Fibroblast of skin of back (primary cell): ENCODE data around the gene LZTS3.
"Not testable (repeated sequence)": the region's sequence is repeated elsewhere in the genome, so short reads cannot be mapped to it uniquely, and the experiment has no call there.

Source experiments
- DNase-seq: peaks from one replicate; pipeline ENCODE4 v3.0.0-alpha.2; 2013

The LZTS3 gene

DNA sequence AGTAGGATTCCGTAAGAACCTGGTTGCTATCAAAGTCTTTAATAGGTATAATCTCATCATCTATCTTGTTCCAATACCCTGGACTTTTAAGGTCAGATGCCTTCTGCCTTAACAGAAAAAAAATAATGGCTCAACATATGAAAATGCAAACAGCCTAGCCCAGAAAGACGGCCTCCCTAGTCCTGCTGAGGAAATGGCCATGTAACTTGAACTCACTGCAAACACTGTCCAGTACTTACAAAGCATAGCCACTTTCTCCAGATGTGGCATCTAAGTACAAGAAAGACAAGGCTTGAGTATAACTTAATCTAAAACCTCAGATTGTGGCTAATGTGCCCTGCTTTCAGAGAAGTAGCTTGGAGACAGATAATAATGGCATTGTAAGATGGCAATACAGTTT lies 40.2 kb downstream of the LZTS3 start:
- DNase-seq: no peak

DNA sequence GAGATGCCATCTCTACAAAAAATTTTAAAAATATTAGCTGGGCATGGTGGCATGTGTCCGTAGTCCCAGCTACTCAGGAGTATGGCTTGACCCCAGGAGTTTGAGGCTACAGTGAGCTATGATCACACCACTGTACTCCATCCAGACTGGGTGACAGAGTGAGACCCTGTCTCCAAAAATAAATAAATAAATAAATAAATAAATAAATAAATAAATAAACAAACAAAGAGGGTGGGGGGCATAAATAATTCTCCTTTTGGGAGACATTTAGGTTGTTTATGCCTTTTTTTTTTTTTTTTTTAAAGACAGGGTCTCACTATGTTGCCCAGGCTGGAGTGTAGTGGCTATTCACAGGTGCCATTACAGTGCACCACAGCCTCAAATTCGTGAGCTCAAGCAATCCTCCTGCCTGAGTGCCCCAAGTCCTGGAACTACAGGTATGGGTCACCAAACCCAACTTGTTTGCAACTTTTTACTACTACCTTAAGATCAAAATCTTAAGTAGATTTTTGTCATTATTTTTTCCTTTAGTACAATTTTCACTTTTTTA lies 43.2 kb downstream of the LZTS3 start:
- no peak for DNase-seq

DNA sequence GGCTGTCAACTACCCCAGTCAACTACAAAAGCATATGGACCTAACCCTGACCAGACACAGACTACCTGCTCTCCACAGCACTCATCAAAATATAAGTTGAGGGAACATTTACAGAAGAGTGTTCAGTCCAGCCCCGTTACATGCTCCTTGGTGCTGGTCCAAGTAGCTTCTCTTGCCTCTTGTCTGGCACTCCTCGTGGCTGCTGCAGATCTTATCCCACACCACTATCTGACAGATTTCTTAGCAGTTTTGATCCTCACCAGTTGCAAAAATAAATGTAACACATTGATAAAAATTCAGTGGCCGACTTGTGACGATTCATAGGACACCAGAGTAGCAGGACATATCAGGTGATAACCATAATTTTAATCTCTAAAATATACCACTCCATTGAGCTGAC lies 44.3 kb downstream of the LZTS3 start:
- DNase-seq: no peak

DNA sequence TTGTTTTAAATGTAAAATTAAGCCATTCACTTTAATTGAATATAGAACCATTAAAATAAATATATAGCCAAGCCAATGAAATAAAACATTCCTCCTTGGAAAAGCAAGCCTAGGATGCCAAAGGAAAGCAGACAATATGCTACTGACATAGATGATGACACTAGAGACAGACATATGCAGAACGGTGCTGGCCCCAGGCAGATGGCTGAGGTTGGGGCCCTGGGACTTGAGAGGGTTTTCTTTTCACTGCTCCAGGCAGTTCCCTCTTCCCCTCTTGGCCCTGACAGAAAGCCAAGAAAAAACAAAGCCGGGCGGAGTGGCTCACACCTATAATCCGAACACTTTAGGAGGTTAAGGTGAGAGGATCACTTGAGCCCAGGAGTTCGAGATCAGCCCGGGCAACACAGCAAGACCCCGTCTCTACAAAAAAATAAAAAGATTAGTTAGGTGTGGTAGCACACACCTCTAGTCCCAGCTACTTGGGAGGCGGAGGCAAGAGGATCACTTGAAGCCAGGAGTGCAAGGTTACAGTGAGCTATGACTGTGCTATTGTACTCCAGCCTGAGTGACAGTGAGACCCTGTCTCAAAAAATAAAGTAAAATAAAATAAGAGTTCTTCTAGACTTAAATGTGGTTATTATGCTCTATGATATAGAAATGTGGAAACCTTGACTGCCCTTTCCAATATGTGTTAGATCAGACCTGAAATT lies 44.9 kb downstream of the LZTS3 start:
- DNase-seq: no peak

DNA sequence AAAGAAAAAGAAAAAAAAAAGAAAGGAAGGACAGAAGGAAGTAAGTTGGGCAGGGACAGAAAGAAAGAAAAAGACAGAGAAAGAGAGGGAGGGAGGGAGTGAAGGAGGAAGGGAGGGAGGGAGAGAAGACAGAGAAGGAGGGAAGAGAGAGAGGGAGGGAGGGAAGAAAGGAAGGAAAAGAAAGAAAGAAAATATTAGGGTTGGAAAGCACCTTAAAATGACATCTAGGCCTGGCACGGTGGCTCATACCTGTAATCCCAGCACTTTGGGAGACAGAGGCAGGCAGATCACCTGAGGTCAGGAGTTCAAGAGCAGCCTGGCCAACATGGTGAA lies 46.9 kb downstream of the LZTS3 start:
- no peak for DNase-seq

DNA sequence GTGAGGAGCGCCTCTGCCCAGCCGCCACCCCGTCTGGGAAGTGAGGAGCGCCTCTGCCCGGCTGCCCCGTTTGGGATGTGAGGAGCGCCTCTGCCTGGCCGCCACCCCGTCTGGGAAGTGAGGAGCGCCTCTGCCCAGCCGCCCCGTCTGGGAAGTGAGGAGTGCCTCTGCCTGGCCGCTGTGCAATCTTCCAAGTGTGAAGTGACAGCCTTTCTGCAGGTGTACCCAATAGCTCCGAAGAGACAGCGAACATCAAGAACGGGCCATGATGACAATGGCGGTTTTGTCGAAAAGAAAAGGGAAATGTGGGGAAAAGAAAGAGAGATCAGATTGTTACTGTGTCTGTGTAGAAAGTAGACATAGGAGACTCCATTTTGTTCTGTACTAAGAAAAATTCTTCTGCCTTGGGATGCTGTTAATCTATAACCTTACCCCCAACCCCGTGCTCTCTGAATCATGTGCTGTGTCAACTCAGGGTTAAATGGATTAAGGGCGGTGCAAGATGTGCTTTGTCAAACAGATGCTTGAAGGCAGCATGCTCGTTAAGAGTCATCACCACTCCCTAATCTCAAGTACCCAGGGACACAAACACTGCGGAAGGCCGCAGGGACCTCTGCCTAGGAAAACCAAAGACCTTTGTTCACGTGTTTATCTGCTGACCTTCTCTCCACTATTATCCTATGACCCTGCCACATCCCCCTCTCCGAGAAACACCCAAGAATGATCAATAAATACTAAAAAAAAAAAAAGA lies 47.4 kb downstream of the LZTS3 start:
- not testable (repeated sequence) for DNase-seq

DNA sequence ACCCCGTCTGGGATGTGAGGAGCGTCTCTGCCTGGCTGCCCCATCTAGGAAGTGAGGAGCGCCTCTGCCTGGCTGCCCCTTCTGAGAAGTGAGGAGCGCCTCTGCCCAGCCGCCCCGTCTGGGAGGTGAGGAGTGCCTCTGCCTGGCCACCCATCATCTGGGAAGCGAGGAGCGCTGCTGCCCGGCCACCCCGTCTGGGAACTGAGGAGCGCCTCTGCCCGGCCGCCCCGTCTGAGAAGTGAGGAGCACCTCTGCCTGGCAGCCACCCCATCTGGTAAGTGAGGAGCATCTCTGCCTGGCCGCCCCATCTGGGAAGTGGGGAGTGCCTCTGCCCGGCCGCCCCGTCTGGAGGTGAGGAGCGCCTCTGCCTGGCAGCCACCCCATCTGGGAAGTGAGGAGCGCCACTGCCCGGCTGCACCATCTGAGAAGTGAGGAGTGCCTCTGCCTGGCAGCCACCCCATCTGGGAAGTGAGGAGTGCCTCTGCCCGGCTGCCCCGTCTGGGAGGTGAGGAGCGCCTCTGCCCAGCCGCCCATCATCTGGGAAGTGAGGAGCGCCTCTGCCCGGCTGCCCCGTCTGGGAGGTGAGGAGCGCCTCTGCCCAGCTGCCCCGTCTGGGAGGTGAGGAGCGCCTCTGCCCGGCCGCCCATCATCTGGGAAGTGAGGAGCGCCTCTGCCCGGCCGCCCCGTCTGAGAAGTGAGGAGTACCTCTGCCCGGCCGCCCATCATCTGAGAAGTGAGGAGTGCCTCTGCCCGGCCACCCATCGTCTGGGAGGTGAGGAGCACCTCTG lies 48.4 kb downstream of the LZTS3 start:
- not testable (repeated sequence) for DNase-seq

DNA sequence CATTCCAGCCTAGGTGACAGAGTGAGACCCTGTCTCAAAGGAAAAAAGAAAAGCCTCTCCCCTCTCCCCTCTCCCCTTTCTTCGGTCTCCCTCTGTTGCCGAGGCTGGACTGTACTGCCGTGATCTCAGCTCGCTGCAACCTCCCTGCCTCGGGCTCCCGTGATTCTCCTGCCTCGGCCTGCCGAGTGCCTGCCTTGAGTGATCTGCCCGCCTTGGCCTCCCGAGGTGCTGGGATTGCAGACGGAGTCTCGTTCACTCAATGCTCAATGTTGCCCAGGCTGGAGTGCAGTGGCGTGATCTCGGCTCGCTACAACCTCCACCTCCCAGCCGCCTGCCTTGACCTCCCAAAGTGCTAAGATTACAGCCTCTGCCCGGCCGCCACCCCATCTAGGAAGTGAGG lies 49.2 kb downstream of the LZTS3 start:
- DNase-seq: not testable (repeated sequence)

DNA sequence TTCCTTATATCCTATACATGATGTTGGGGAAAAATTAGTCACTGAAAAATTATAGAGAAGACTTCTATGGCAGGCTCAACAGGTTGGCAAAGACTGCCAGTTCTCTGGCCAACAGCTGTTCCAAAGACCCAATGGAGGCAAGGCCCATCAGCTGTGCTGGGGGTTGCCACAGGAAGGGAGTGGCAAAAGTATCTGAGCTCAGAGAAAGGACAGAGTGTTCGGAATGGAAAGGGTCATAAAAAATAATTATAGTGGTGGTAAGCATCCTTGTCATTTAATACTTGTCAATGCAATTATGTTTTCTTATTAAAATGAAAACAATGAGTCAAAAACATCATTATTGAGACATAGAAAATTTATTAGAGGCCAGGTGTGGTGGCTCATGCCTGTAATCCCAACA lies 49.8 kb downstream of the LZTS3 start:
- no peak for DNase-seq

DNA sequence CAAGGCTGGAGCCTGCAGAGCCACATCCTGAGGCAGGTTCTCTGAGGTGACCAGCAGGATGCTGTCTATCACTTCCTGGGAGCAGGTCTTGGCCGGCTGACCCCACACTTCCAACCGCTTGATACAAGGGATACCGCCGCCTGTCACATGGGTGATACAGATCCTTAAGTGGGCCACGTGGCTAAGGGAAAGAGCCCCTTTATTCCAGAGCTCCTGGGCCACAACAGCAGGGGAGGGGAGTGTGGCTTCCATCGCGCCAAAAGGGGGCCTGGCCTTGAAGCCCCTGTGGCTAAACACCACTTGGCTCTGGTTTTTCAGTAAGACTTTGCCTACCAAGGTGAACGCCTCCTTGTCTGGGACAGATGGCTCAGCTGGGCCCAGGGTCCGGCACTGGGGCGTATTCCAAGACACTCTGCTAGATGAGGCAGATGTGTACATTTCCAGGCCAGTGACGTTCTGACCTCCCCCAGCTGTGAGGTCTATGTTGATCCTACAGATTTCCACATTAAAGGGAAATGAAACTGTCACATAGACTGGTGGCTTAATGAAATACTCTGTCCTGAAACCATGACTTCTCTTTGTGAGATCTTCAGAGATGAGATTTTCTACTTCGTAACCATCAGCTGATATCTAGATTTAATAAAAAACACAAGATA lies 51.3 kb downstream of the LZTS3 start:
- DNase-seq: no peak

DNA sequence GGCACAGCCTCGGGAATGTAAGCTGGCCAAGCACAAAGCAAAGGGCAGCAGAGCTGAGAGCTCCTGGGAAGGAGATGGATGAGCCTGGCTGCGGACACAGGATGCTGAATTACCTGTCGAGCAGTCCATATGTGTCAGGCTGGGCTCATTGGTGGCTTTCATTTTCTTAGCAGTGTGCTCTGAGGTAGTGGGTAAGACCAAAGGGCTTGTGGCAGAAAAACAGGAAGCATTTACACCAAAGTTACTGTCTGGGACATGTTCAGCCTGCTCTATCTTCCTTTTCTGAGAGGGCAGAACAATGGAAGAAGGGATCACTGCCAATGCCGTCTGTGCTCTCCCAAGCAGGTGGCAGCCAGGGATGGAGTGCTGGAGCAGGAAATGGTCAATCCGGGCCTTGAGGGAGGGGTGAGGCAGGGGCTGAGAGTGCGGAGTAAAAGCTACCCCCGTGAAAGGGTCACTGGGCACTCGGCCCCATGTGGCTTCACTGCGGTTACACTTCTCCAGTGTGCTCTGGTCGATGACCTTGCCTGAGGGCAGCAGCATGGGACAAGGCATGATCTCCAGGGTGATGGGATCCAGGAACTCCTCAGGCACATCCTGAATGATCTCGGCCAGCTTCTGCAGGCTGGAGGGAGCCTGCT lies 52.0 kb downstream of the LZTS3 start:
- DNase-seq: no peak

DNA sequence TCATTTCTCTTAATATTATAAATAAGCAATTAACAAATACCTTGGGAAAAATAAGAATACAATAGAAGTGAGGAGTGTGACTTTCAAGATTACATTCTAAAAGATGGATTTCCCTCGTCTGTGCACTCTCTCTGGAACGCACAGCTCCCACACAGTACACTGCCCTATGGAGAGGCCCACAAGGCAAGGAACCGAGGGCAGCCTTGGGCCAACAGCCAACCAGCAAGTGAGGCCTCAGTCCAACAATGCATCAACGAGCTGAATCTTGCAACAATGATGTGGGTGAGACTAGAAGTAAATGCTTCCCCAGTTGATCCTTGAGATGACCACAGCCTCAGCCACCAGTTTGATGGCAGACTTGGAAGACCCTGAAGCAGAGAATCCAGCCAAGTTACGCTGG lies 54.3 kb downstream of the LZTS3 start:
- no peak for DNase-seq

DNA sequence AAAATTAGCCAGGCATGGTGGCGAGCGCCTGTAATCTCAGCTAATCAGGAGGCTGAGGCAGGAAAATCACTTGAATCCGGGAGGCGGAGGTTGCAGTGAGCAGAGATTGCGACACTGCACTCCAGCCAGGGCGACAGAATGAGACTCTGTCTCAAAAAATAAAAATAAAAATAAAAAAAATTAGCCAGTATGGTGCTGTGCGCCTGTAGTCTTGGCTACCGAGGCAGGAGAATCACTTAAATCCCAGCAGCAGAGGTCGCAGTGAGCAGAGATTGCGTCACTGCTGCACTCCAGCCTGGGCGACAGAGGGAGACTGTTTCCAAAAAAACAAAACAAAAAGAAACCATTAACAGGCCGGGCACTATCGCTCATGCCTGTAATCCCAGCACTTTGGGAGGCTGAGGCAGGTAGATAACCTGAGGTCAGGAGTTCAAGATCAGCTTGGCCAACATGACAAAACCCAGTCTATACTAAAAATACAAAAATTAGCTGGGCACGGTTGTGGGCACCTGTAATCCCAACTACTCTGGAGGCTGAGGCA lies 55.4 kb downstream of the LZTS3 start:
- DNase-seq: peak; percentile 65

DNA sequence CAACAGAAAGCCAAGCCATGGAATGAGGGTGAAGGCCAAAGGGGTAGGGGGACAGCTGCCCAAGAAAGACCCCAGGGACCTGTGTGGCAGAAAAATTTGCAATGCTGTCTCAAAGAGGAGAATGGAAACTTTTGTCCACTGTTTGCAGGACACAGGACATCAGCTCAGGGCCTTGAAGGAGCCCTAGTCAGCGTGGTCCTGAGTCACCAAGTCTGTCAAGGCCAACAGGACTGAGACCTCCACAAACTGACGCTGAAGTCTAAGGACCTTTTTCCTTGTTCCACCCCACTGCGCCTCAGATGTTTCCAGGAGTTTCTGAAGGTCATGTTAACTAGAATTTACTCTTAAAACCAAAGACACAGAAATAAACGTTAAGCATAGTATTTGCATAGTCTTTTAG lies 57.0 kb downstream of the LZTS3 start:
- DNase-seq: no peak

DNA sequence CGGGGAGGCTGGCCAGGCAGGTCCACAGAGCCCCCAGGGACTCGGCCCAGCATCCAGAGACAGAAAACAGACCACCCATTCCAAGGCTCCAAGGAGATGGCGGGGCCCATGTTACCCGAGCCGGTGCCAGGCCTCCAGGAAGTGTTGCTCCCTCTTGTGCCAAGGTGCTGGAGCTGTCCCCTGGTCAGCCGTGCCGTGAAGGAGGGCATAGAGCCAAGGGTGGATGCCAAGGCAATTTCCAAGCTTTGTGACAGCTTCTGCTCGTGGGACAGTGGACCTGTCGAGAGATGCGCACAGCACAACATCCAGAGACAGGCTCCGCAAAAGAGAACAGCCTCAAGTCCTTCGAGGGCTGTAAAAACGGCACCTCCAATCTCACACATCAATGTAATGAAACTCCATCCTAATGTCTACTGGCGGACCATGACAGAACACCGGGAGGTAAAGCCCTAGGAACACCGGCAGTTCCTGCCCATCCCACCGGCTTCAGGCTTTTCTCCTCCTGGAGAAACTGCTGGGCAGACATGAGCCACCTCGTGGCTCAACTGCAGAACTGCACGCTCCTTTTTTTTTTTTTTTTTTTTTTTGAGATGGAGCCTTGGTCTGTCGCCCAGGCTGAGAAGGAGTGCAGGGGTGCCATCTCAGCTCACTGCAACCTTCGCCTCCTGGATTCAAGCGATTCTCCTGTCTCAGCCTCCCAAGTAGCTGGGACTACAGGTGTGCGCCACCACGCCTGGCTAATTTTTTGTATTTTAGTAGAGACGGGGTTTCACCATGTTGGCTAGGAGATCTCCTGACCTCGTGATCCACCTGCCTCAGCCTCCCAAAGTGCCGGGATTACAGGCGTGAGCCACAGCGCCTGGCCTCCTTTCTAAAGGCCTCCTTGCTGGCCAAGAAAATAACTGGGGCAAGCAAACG lies 57.9 kb downstream of the LZTS3 start:
- peak; percentile 57 for DNase-seq
